Panc1 (cell line): ENCODE results near the gene XBP1. TPM values are rescaled to one million over a fixed set of nuclear protein-coding genes. Genes with fewer than 3 reads are reported as not detected.

ENCODE experiments used
- ATAC-seq: fragments of 200-7000 bp; cut with Tn5 transposase; 2 replicates; pipeline ENCODE4 v1.9.1; 2020; ENCODE audit warnings: mild to moderate bottlenecking, moderate library complexity
- BruUV-seq: library from RNA; stranded (reverse); fragments of 400-500 nt; replicated peaks from 2 replicates; lab custom pipeline; 2021; lab: Mats Ljungman, UMichigan
- CTCF ChIA-PET: fragments of 300-600 bp; sonication (Branson Sonifier 250); formaldehyde crosslinking; loops from one replicate; lab custom pipeline; 2022; ENCODE audit warnings: antibody characterized with exemption; lab: Charles Lee
- POLR2A ChIA-PET: fragments of 300-600 bp; sonication (Branson Sonifier 250); formaldehyde crosslinking; loops from one replicate; lab custom pipeline; 2022; ENCODE audit warnings: antibody characterized with exemption; lab: Charles Lee
- DNase-seq: peaks from one replicate; pipeline ENCODE4 v3.0.0-alpha.2; 2010; ENCODE audit warnings: low read depth, low spot score
- H3K27ac ChIP-seq: 2 replicates; pipeline ENCODE4 v1.5.1; 2011; ENCODE audit warnings: mild to moderate bottlenecking, low read length, inconsistent platforms
- H3K27me3 ChIP-seq: fragments of 200-500 bp; sonication (Bioruptor generic); 2 replicates; pipeline ENCODE4 v1.6.0; 2014; ENCODE audit warnings: low read length, inconsistent platforms; ENCODE audit not compliant: control insufficient read depth, insufficient read depth
- H3K36me3 ChIP-seq: fragments of 200-500 bp; sonication (Bioruptor generic); 2 replicates; pipeline ENCODE4 v1.5.1; 2014; ENCODE audit warnings: inconsistent platforms, mild to moderate bottlenecking, low read length, moderate library complexity; ENCODE audit not compliant: control insufficient read depth, insufficient read depth
- H3K4me1 ChIP-seq: 2 replicates; pipeline ENCODE4 v1.5.1; 2011; ENCODE audit warnings: inconsistent platforms, mild to moderate bottlenecking, low read length, moderate library complexity; ENCODE audit not compliant: control insufficient read depth, insufficient read depth
- H3K4me3 ChIP-seq, 2 experiments: 2 replicates each; pipeline ENCODE4 v1.5.1; 2011 to 2012; ENCODE audit warnings: low read depth in 2 of 2, low read length in 2 of 2, mild to moderate bottlenecking in 2 of 2, inconsistent platforms in 1 of 2, moderate library complexity in 1 of 2
- H3K9me3 ChIP-seq: fragments of 200-500 bp; sonication (Bioruptor generic); 2 replicates; pipeline ENCODE4 v1.5.1; 2014; ENCODE audit warnings: low read depth, mild to moderate bottlenecking, inconsistent platforms, low read length, moderate library complexity; ENCODE audit not compliant: control insufficient read depth, insufficient read depth
- POLR2AphosphoS5 ChIP-seq: IDR thresholded peaks from 2 replicates; pipeline ENCODE4 v1.6.1; 2012; ENCODE audit warnings: mild to moderate bottlenecking, low read depth, low read length, moderate library complexity
- SIN3A ChIP-seq: IDR thresholded peaks from 2 replicates; pipeline ENCODE4 v1.6.1; 2012; ENCODE audit warnings: low read depth, mild to moderate bottlenecking, low read length, moderate library complexity, borderline replicate concordance; ENCODE audit not compliant: insufficient read depth
- TCF7L2 ChIP-seq: IDR thresholded peaks from 2 replicates; pipeline ENCODE4 v1.6.1; 2011; ENCODE audit warnings: mild to moderate bottlenecking, low read depth, low read length, inconsistent platforms
- in situ Hi-C: cut with HindIII; loops from 2 replicates; pipeline ENCODE4 v1.10.0; 2016; ENCODE audit warnings: low sequenced_read_pairs, low pct_unique_long_range_greater_than_20kb
- intact Hi-C: fragments of 100-400 bp; cut with micrococcal nuclease; formaldehyde crosslinking; loops from one replicate; pipeline ENCODE4 v1.10.0; 2022; ENCODE audit not compliant: unreplicated experiment
- total RNA-seq: library from RNA; stranded (reverse); gene quantifications from one replicate; pipeline ENCODE4 v1.2.1, GENCODE V29; 2021; ENCODE audit not compliant: unreplicated experiment
- TF ChIP-seq, protein P1 (sequence below), 2 experiments: IDR thresholded peaks; 2 replicates each; pipeline ENCODE4 v1.6.1; 2011 to 2012; ENCODE audit warnings: low read depth in 2 of 2, control low read depth in 1 of 2, low read length in 1 of 2, mild to moderate bottlenecking in 1 of 2, moderate library complexity in 1 of 2; ENCODE audit not compliant: insufficient read depth in 1 of 2
- TF ChIP-seq, protein P2 (sequence below): fragments of 450-650 bp; IDR thresholded peaks from 2 replicates; pipeline ENCODE4 v1.5.1; 2017; ENCODE audit warnings: mild to moderate bottlenecking

The XBP1 gene
- total RNA-seq, 1 experiment from 2014 or later = 48.8 TPM

DNA sequence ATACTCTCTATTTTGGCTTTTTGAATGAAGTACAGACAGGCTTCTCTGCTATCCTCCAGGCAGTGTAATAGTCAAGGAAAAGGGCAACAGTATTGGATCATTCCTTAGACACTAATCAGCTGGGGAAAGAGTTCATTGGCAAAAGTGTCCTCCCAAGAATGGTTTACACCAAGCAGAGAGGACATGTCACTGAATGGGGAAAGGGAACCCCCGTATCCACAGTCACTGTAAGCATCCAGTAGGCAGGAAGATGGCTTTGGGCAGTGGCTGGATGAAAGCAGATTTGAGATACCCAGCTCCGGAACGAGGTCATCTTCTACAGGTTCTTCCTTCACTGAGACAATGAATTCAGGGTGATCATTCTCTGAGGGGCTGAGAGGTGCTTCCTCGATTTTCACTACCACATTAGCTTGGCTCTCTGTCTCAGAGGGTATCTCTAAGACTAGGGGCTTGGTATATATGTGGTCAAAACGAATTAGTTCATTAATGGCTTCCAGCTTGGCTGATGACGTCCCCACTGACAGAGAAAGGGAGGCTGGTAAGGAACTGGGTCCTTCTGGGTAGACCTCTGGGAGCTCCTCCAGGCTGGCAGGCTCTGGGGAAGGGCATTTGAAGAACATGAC is 5.2 kb downstream of the XBP1 start:
- H3K27me3 ChIP-seq = no peaks in the 10 kb centered on the region
- H3K9me3 ChIP-seq = no peaks in the 10 kb centered on the region
- CTCF ChIA-PET = no interaction called here
- in situ Hi-C loops (no loop called here), intact Hi-C loops (no loop called here)
- H3K4me3 ChIP-seq = no peak overlapping the region
- H3K4me1 ChIP-seq = no peaks in the 10 kb centered on the region; the same call in 1 of the 2 replicates
- DNase-seq = no peak
- no TSS peak for BruUV-seq
- no peak for TF ChIP-seq POLR2AphosphoS5
- TF ChIP-seq, protein P1, sequence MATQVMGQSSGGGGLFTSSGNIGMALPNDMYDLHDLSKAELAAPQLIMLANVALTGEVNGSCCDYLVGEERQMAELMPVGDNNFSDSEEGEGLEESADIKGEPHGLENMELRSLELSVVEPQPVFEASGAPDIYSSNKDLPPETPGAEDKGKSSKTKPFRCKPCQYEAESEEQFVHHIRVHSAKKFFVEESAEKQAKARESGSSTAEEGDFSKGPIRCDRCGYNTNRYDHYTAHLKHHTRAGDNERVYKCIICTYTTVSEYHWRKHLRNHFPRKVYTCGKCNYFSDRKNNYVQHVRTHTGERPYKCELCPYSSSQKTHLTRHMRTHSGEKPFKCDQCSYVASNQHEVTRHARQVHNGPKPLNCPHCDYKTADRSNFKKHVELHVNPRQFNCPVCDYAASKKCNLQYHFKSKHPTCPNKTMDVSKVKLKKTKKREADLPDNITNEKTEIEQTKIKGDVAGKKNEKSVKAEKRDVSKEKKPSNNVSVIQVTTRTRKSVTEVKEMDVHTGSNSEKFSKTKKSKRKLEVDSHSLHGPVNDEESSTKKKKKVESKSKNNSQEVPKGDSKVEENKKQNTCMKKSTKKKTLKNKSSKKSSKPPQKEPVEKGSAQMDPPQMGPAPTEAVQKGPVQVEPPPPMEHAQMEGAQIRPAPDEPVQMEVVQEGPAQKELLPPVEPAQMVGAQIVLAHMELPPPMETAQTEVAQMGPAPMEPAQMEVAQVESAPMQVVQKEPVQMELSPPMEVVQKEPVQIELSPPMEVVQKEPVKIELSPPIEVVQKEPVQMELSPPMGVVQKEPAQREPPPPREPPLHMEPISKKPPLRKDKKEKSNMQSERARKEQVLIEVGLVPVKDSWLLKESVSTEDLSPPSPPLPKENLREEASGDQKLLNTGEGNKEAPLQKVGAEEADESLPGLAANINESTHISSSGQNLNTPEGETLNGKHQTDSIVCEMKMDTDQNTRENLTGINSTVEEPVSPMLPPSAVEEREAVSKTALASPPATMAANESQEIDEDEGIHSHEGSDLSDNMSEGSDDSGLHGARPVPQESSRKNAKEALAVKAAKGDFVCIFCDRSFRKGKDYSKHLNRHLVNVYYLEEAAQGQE (IDR thresholded peaks at IDR 0.05; ENCODE audit: insufficient read depth in 1 of 2, low read depth in 2 of 2, low read length in 1 of 2) = no peak
- no peak for TF ChIP-seq TCF7L2
- no peak for TF ChIP-seq SIN3A
- TF ChIP-seq, protein P2, sequence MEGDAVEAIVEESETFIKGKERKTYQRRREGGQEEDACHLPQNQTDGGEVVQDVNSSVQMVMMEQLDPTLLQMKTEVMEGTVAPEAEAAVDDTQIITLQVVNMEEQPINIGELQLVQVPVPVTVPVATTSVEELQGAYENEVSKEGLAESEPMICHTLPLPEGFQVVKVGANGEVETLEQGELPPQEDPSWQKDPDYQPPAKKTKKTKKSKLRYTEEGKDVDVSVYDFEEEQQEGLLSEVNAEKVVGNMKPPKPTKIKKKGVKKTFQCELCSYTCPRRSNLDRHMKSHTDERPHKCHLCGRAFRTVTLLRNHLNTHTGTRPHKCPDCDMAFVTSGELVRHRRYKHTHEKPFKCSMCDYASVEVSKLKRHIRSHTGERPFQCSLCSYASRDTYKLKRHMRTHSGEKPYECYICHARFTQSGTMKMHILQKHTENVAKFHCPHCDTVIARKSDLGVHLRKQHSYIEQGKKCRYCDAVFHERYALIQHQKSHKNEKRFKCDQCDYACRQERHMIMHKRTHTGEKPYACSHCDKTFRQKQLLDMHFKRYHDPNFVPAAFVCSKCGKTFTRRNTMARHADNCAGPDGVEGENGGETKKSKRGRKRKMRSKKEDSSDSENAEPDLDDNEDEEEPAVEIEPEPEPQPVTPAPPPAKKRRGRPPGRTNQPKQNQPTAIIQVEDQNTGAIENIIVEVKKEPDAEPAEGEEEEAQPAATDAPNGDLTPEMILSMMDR = no peak
- peaks cover 29% of the 10 kb centered on the region for H3K36me3 ChIP-seq
- no peak overlapping the region for H3K27ac ChIP-seq
- POLR2A ChIA-PET = no interaction called here
- no peak for ATAC-seq

DNA sequence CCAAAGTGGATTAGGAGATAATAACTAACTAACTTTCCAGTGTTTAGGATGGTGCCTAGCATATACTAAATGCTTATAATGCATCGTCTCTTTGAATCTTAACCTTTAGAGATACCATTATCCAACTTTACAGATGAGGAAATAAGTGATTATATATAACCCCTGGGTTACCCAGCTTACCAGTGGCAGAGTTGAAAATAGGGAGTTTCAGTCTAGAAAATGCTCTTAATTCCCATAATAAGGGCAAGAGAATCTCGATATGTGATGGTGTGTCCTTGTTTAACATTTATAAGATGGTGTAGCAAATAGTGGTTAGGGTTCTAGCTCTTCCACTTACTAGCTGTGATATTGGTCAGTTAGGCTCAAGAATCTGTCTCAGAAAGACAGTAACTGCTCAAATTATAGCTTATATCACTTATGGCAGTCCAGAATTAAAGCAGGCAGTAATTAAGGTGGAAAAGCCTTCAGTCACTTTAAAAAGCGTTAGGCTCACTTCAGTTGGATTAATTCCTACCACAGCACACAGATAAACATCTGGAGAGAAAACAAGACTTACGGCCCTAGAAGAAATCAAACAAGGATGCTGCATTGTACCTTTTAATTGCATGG is 6.3 kb downstream of the XBP1 start:
- in situ Hi-C loops (no loop called here), intact Hi-C loops (no loop called here)
- Histone ChIP-seq H3K27me3 (no peaks in the 10 kb centered on the region), H3K9me3 (no peaks in the 10 kb centered on the region), H3K27ac (no peak overlapping the region), H3K36me3 (peaks cover 21% of the 10 kb centered on the region), H3K4me1 (no peaks in the 10 kb centered on the region; the same call in 1 of the 2 replicates), H3K4me3 (no peak overlapping the region)
- BruUV-seq = no TSS peak
- DNase-seq = no peak
- TF ChIP-seq POLR2AphosphoS5 (no peak), SIN3A (no peak), TCF7L2 (no peak)
- TF ChIP-seq, protein P1 (IDR thresholded peaks at IDR 0.05; ENCODE audit: insufficient read depth in 1 of 2, low read depth in 2 of 2, low read length in 1 of 2) = no peak
- TF ChIP-seq, protein P2 = no peak
- ATAC-seq = no peak
- CTCF ChIA-PET = no interaction called here
- POLR2A ChIA-PET = no interaction called here
